RWPE2 (cell line): ENCODE measurements around the gene PDAP1.

ENCODE experiments used
- ATAC-seq: fragments of 200-7000 bp; cut with Tn5 transposase; 3 replicates; pipeline ENCODE4 v1.9.1; 2021; ENCODE audit warnings: low read depth
- DNase-seq: peaks from one replicate; pipeline ENCODE4 v3.0.0-alpha.2; 2020; ENCODE audit warnings: low spot score
- H3K27ac ChIP-seq: fragments of 450-650 bp; 2 replicates; pipeline ENCODE4 v1.5.1; 2017; ENCODE audit warnings: mild to moderate bottlenecking; ENCODE audit not compliant: poor library complexity, severe bottlenecking
- H3K27me3 ChIP-seq: fragments of 250-450 bp; sonication (Bioruptor Pico); 2 replicates; pipeline ENCODE4 v1.5.1; 2021; ENCODE audit warnings: mild to moderate bottlenecking, moderate library complexity; ENCODE audit not compliant: insufficient read depth, poor library complexity, severe bottlenecking
- H3K36me3 ChIP-seq: fragments of 250-450 bp; sonication (Bioruptor Pico); 2 replicates; pipeline ENCODE4 v1.5.1; 2020; ENCODE audit warnings: low read depth, mild to moderate bottlenecking, moderate library complexity
- H3K4me1 ChIP-seq: fragments of 250-450 bp; sonication (Bioruptor Pico); 2 replicates; pipeline ENCODE4 v1.5.1; 2021; ENCODE audit warnings: mild to moderate bottlenecking, moderate library complexity; ENCODE audit not compliant: insufficient read depth, poor library complexity, severe bottlenecking
- H3K4me3 ChIP-seq: fragments of 250-450 bp; sonication (Bioruptor Pico); 2 replicates; pipeline ENCODE4 v1.5.1; 2021; ENCODE audit warnings: mild to moderate bottlenecking, moderate library complexity; ENCODE audit not compliant: severe bottlenecking
- H3K9me3 ChIP-seq: fragments of 250-450 bp; sonication (Bioruptor Pico); 2 replicates; pipeline ENCODE4 v1.5.1; 2021; ENCODE audit warnings: mild to moderate bottlenecking, moderate library complexity; ENCODE audit not compliant: severe bottlenecking
- CTCF ChIP-seq: fragments of 450-650 bp; IDR thresholded peaks from one replicate; pipeline ENCODE4 v1.5.1; 2017; ENCODE audit warnings: mild to moderate bottlenecking, moderate library complexity; ENCODE audit not compliant: poor library complexity, severe bottlenecking

The PDAP1 gene

GRCh38 chr7:99455874-99456273 lies 47.5 kb upstream of the PDAP1 start:
- TF ChIP-seq CTCF: no peak
- no peaks in the 10 kb centered on the region for H3K27me3 ChIP-seq
- H3K4me3 ChIP-seq: no peak overlapping the region
- H3K9me3 ChIP-seq: no peaks in the 10 kb centered on the region
- H3K36me3 ChIP-seq: peaks cover 87% of the 10 kb centered on the region
- no peak overlapping the region for H3K27ac ChIP-seq
- no peak for ATAC-seq
- no peak for DNase-seq
- no peaks in the 10 kb centered on the region for H3K4me1 ChIP-seq

GRCh38 chr7:99453105-99453504 lies 44.7 kb upstream of the PDAP1 start:
- no peaks in the 10 kb centered on the region for H3K27me3 ChIP-seq
- no peaks in the 10 kb centered on the region for H3K9me3 ChIP-seq
- no peak overlapping the region for H3K4me3 ChIP-seq
- no peak for TF ChIP-seq CTCF
- H3K4me1 ChIP-seq: no peaks in the 10 kb centered on the region
- no peak overlapping the region for H3K27ac ChIP-seq
- H3K36me3 ChIP-seq: peaks cover 87% of the 10 kb centered on the region
- ATAC-seq: no peak
- DNase-seq: no peak

GRCh38 chr7:99452541-99452940 lies 44.1 kb upstream of the PDAP1 start:
- Histone ChIP-seq H3K4me1 (no peaks in the 10 kb centered on the region), H3K4me3 (no peak overlapping the region), H3K36me3 (peaks cover 87% of the 10 kb centered on the region), H3K27me3 (no peaks in the 10 kb centered on the region), H3K9me3 (no peaks in the 10 kb centered on the region), H3K27ac (no peak overlapping the region)
- DNase-seq: no peak
- ATAC-seq: no peak
- no peak for TF ChIP-seq CTCF

- H3K4me3 ChIP-seq: no peak overlapping the region
- H3K27me3 ChIP-seq: no peaks in the 10 kb centered on the region
- no peak for TF ChIP-seq CTCF
- DNase-seq (no peak), ATAC-seq (no peak)
- no peaks in the 10 kb centered on the region for H3K4me1 ChIP-seq
- no peak overlapping the region for H3K27ac ChIP-seq
- no peaks in the 10 kb centered on the region for H3K9me3 ChIP-seq
- peaks cover 86% of the 10 kb centered on the region for H3K36me3 ChIP-seq
These were observed 43.5 kb upstream of the PDAP1 start for GRCh38 chr7:99451936-99452335.

- Histone ChIP-seq H3K9me3 (no peaks in the 10 kb centered on the region), H3K27me3 (no peaks in the 10 kb centered on the region), H3K4me3 (no peak overlapping the region), H3K36me3 (peaks cover 86% of the 10 kb centered on the region), H3K27ac (no peak overlapping the region), H3K4me1 (no peaks in the 10 kb centered on the region)
- no peak for DNase-seq
- TF ChIP-seq CTCF: no peak
- no peak for ATAC-seq
These were observed 40.9 kb upstream of the PDAP1 start for GRCh38 chr7:99449326-99449725.
